ENCODE measurements around the gene TMEM92. TPM values are rescaled to one million over a fixed set of nuclear protein-coding genes. Genes with fewer than 3 reads are reported as not detected.

The TMEM92 gene
- total RNA-seq, 1 experiment from 2014 or later: 6.6 TPM

GRCh38 chr17:50237901-50238300 lies 36.4 kb upstream of the TMEM92 start (continued):
- no peak for TF ChIP-seq ZBTB33 (IDR thresholded peaks at IDR 0.05; ENCODE audit: extremely low read depth, insufficient replicate concordance, low read length)
- TF ChIP-seq POLR2AphosphoS5 (IDR thresholded peaks at IDR 0.05; ENCODE audit: low read depth, low read length): no peak
- TF ChIP-seq JUND (IDR thresholded peaks at IDR 0.05): no peak
- TF ChIP-seq, protein P1, sequence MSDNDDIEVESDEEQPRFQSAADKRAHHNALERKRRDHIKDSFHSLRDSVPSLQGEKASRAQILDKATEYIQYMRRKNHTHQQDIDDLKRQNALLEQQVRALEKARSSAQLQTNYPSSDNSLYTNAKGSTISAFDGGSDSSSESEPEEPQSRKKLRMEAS (IDR thresholded peaks at IDR 0.05): no peak
- no peak for TF ChIP-seq EZH2 (IDR thresholded peaks at IDR 0.05)
- TF ChIP-seq EGR1 (IDR thresholded peaks at IDR 0.05; ENCODE audit: low read depth): no peak
- TF ChIP-seq ZNF274 (IDR thresholded peaks at IDR 0.05; ENCODE audit: low read depth, low read length): no peak
- TF ChIP-seq CEBPB (IDR thresholded peaks at IDR 0.05; ENCODE audit: low read depth): no peak

DNA sequence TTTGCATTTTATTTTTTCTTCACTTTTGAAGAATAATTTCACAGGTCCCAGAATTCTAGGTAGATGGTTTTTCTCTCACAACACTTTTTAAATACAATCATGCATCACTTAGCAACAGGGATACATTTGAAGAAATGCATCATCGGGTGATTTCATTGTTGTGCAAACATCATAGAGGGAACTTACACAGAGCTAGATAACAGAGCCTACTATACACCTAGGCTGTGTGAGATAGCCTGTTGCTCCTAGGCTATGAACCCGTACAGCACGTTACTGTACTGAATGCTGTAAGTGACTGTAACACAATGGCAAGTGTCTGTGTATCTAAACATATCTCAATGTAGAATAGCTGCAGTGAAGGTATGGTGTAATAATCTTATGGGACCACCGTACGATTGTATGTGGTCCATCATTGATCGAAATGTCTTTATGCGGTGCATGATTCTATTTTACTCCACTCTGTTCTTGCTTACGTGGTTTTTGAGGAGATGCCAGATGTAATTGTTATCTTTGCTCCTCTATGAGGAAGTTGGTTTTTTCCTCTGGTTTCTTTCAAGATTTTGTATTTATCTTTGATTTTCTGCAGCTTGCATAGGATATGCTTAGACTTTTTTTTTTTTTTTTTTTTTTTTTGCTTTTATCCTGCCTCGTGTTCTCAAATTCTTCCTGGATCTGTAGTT lies 35.5 kb upstream of the TMEM92 start:
- RAD21 ChIA-PET (ENCODE audit: low non-redundant PET in 1 of 2, low total read pairs in 2 of 2, uncharacterized antibody in 2 of 2, unreplicated experiment in 2 of 2): no interaction called here
- Histone ChIP-seq H3K36me3 (ENCODE audit: control insufficient read depth in 1 of 2, insufficient read depth in 2 of 2, low read length in 2 of 2) (no peaks in the 10 kb centered on the region), H3K9me2 (ENCODE audit: insufficient read depth) (no peaks in the 10 kb centered on the region), H3K9ac (ENCODE audit: low read length) (no peak overlapping the region), H3K27ac (ENCODE audit: low read depth, low read length) (no peak overlapping the region), H3K79me2 (ENCODE audit: insufficient read depth, low read length) (no peaks in the 10 kb centered on the region), H3K9me3 (ENCODE audit: control insufficient read depth in 1 of 2, insufficient read depth in 1 of 2, low read depth in 1 of 2, low read length in 2 of 2) (peaks cover 0 to 8% of the 10 kb centered on the region in 2 experiments; a peak in 2 of 4 replicates), H2AFZ (ENCODE audit: low read depth, low read length, poor library complexity, severe bottlenecking) (no peak overlapping the region), H3K27me3 (ENCODE audit: insufficient read depth, low read length) (peaks cover 3% of the 10 kb centered on the region; the same call in 1 of the 2 replicates), H3K4me2 (ENCODE audit: low read length) (no peak overlapping the region), H3K4me3 (replicated peaks in 1 of 2; ENCODE audit: low read depth in 1 of 2, low read length in 2 of 2) (no peak overlapping the region), H3K4me1 (ENCODE audit: control insufficient read depth in 1 of 2, insufficient read depth in 2 of 2, low read length in 2 of 2) (no peaks in the 10 kb centered on the region), H4K20me1 (ENCODE audit: insufficient read depth) (no peaks in the 10 kb centered on the region)
- TF ChIP-seq SRF (IDR thresholded peaks at IDR 0.05; ENCODE audit: low read depth): no peak
- TF ChIP-seq ZNF274 (IDR thresholded peaks at IDR 0.05; ENCODE audit: low read depth, low read length): no peak
- TF ChIP-seq, protein P2, sequence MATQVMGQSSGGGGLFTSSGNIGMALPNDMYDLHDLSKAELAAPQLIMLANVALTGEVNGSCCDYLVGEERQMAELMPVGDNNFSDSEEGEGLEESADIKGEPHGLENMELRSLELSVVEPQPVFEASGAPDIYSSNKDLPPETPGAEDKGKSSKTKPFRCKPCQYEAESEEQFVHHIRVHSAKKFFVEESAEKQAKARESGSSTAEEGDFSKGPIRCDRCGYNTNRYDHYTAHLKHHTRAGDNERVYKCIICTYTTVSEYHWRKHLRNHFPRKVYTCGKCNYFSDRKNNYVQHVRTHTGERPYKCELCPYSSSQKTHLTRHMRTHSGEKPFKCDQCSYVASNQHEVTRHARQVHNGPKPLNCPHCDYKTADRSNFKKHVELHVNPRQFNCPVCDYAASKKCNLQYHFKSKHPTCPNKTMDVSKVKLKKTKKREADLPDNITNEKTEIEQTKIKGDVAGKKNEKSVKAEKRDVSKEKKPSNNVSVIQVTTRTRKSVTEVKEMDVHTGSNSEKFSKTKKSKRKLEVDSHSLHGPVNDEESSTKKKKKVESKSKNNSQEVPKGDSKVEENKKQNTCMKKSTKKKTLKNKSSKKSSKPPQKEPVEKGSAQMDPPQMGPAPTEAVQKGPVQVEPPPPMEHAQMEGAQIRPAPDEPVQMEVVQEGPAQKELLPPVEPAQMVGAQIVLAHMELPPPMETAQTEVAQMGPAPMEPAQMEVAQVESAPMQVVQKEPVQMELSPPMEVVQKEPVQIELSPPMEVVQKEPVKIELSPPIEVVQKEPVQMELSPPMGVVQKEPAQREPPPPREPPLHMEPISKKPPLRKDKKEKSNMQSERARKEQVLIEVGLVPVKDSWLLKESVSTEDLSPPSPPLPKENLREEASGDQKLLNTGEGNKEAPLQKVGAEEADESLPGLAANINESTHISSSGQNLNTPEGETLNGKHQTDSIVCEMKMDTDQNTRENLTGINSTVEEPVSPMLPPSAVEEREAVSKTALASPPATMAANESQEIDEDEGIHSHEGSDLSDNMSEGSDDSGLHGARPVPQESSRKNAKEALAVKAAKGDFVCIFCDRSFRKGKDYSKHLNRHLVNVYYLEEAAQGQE (IDR thresholded peaks at IDR 0.05; ENCODE audit: low read depth): no peak
- no TSS peak for BruUV-seq (replicated peaks)
- CTCF ChIA-PET: no interaction called here
- intact Hi-C loops (cut with micrococcal nuclease): no loop called here
- POLR2A ChIA-PET: no interaction called here
- DNase-seq (ENCODE audit: low read depth, low spot score): no peak
- no peak for ATAC-seq
